Measurements from ENCODE around the gene PRKCH.

The PRKCH gene

GRCh38 chr14:61570549-61571290, 249.3 kb downstream of the PRKCH start:
- no peak overlapping the region for H3K9ac ChIP-seq (ENCODE audit: low read depth, low read length, poor library complexity, severe bottlenecking)
- H3K79me2 ChIP-seq (ENCODE audit: insufficient read depth, low read length) = no peaks in the 10 kb centered on the region
- H4K20me1 ChIP-seq (ENCODE audit: insufficient read depth, low read length, poor library complexity, severe bottlenecking) = no peaks in the 10 kb centered on the region
- no peak overlapping the region for H3K4me2 ChIP-seq (ENCODE audit: low read depth, low read length, poor library complexity, severe bottlenecking)
- H2AFZ ChIP-seq (ENCODE audit: low read length) = no peak overlapping the region
- H3K27me3 ChIP-seq (ENCODE audit: insufficient read depth, low read length, poor library complexity, severe bottlenecking) = no peaks in the 10 kb centered on the region
- TF ChIP-seq EZH2phosphoT487 (IDR thresholded peaks at IDR 0.05; ENCODE audit: borderline replicate concordance) = no peak
- H3K4me3 ChIP-seq (ENCODE audit: low read length, poor library complexity, severe bottlenecking) = no peak overlapping the region
- no peaks in the 10 kb centered on the region for H3K9me2 ChIP-seq (replicated peaks; ENCODE audit: low read depth, low read length)
- no peaks in the 10 kb centered on the region for H3K36me3 ChIP-seq (ENCODE audit: insufficient read depth, low read length)
- H3K4me1 ChIP-seq (ENCODE audit: insufficient read depth, low read length, poor library complexity, severe bottlenecking) = peaks cover 20% of the 10 kb centered on the region
- no peaks in the 10 kb centered on the region for H3F3A ChIP-seq (ENCODE audit: low read depth)
- no peaks in the 10 kb centered on the region for H3K9me3 ChIP-seq (ENCODE audit: insufficient read depth, low read depth, low read length)

GRCh38 chr14:61571917-61572316, 250.5 kb downstream of the PRKCH start:
- Histone ChIP-seq H3K4me2 (ENCODE audit: low read depth, low read length, poor library complexity, severe bottlenecking) (no peak overlapping the region), H3K4me1 (ENCODE audit: insufficient read depth, low read length, poor library complexity, severe bottlenecking) (peaks cover 20% of the 10 kb centered on the region), H3K79me2 (ENCODE audit: insufficient read depth, low read length) (no peaks in the 10 kb centered on the region), H3K9ac (ENCODE audit: low read depth, low read length, poor library complexity, severe bottlenecking) (no peak overlapping the region), H3K4me3 (ENCODE audit: low read length, poor library complexity, severe bottlenecking) (no peak overlapping the region), H3K36me3 (ENCODE audit: insufficient read depth, low read length) (no peaks in the 10 kb centered on the region), H3K9me2 (replicated peaks; ENCODE audit: low read depth, low read length) (no peaks in the 10 kb centered on the region), H2AFZ (ENCODE audit: low read length) (no peak overlapping the region), H4K20me1 (ENCODE audit: insufficient read depth, low read length, poor library complexity, severe bottlenecking) (no peaks in the 10 kb centered on the region), H3F3A (ENCODE audit: low read depth) (no peaks in the 10 kb centered on the region), H3K27me3 (ENCODE audit: insufficient read depth, low read length, poor library complexity, severe bottlenecking) (peaks cover 4% of the 10 kb centered on the region), H3K9me3 (ENCODE audit: insufficient read depth, low read depth, low read length) (no peaks in the 10 kb centered on the region)
- TF ChIP-seq EZH2phosphoT487 (IDR thresholded peaks at IDR 0.05; ENCODE audit: borderline replicate concordance) = no peak
- no peak for TF ChIP-seq CTCF (conservative IDR thresholded peaks at IDR 0.05; ENCODE audit: low read length)

- TF ChIP-seq CTCF (conservative IDR thresholded peaks at IDR 0.05; ENCODE audit: low read length) (no peak), EZH2phosphoT487 (IDR thresholded peaks at IDR 0.05; ENCODE audit: borderline replicate concordance) (no peak)
- no peak overlapping the region for H3K9ac ChIP-seq (ENCODE audit: low read depth, low read length, poor library complexity, severe bottlenecking)
- no peak overlapping the region for H2AFZ ChIP-seq (ENCODE audit: low read length)
- no peaks in the 10 kb centered on the region for H3K79me2 ChIP-seq (ENCODE audit: insufficient read depth, low read length)
- H3F3A ChIP-seq (ENCODE audit: low read depth) = no peaks in the 10 kb centered on the region
- no peak overlapping the region for H3K4me3 ChIP-seq (ENCODE audit: low read length, poor library complexity, severe bottlenecking)
- no peaks in the 10 kb centered on the region for H4K20me1 ChIP-seq (ENCODE audit: insufficient read depth, low read length, poor library complexity, severe bottlenecking)
- H3K36me3 ChIP-seq (ENCODE audit: insufficient read depth, low read length) = no peaks in the 10 kb centered on the region
- H3K27me3 ChIP-seq (ENCODE audit: insufficient read depth, low read length, poor library complexity, severe bottlenecking) = peaks cover 11% of the 10 kb centered on the region
- H3K4me2 ChIP-seq (ENCODE audit: low read depth, low read length, poor library complexity, severe bottlenecking) = no peak overlapping the region
- no peaks in the 10 kb centered on the region for H3K9me3 ChIP-seq (ENCODE audit: insufficient read depth, low read depth, low read length)
- H3K9me2 ChIP-seq (replicated peaks; ENCODE audit: low read depth, low read length) = no peaks in the 10 kb centered on the region
- H3K4me1 ChIP-seq (ENCODE audit: insufficient read depth, low read length, poor library complexity, severe bottlenecking) = peaks cover 18% of the 10 kb centered on the region
Measured at GRCh38 chr14:61573321-61573720, 251.9 kb downstream of the PRKCH start.

Measured in Loucy (cell line).